ENCODE measurements around the gene C19orf73. TPM values are rescaled to one million over a fixed set of nuclear protein-coding genes. Genes with fewer than 3 reads are reported as not detected.
A peak's percentile ranks its signal among the peaks of the same experiment; 100 is the strongest.
"Not testable (repeated sequence)": the region's sequence is repeated elsewhere in the genome, so short reads cannot be mapped to it uniquely, and the experiment has no call there.

Gene C19orf73
- total and polyA plus RNA-seq, 8 donors, result 0.23 to 2.1 (median 0.39) TPM; not detected in 2

DNA sequence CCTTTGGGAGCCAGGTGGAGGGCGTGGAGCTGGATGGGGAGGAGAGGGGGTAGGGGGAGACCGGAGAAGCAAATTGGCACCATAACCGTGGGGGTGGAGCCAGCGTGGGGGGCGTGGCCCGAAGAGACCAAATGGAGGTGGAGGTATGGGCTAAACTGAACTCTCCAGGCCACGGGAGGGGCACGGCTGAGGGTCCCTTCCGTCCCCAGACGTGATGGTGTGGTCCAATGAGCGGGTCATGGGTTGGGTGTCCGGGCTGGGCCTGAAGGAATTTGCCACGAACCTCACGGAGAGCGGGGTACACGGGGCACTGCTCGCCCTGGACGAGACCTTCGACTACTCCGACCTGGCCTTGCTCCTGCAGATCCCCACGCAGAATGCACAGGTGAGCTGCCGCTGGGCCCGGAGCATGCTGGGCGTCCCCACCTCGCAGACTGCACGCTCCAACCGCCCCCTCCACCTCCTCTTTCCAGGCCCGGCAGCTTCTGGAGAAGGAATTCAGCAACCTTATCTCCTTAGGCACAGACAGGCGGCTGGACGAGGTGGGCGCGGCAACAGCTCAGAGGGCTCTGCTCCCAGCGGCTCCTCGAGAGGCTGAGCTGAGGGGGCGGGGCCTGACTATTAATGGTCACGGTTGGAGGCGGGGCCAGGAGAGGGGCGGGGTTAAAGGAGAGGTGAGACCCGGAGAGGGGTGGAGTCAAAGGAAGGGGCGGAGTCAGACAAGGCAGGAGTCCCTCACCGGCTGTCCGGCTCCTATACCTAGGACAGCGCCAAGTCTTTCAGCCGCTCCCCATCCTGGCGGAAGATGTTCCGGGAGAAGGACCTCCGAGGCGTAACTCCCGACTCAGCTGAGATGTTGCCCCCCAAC lies 30.1 kb upstream of the C19orf73 start:
- H3K4me3 ChIP-seq, result peak overlapping the region; percentile 61 to 64
- H3K4me1 ChIP-seq, result peaks cover 12 to 49% of the 10 kb centered on the region in 2 donors
- intact Hi-C loops (cut with DNase I), result loop anchor here in 1 of 2 donors (5.0 kb wide), 1 partner anchor 52 kb away; no protein-coding TSS in a partner anchor
- DNase-seq (peak; percentile 94 to 97 (median 96)), ATAC-seq (peak; percentile 89)
- TF ChIP-seq, protein P1, sequence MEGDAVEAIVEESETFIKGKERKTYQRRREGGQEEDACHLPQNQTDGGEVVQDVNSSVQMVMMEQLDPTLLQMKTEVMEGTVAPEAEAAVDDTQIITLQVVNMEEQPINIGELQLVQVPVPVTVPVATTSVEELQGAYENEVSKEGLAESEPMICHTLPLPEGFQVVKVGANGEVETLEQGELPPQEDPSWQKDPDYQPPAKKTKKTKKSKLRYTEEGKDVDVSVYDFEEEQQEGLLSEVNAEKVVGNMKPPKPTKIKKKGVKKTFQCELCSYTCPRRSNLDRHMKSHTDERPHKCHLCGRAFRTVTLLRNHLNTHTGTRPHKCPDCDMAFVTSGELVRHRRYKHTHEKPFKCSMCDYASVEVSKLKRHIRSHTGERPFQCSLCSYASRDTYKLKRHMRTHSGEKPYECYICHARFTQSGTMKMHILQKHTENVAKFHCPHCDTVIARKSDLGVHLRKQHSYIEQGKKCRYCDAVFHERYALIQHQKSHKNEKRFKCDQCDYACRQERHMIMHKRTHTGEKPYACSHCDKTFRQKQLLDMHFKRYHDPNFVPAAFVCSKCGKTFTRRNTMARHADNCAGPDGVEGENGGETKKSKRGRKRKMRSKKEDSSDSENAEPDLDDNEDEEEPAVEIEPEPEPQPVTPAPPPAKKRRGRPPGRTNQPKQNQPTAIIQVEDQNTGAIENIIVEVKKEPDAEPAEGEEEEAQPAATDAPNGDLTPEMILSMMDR (IDR thresholded peaks at IDR 0.05), result no peak
- H3K27me3 ChIP-seq, result peaks cover 0 to 61% of the 10 kb centered on the region in 2 donors
- H3K9me3 ChIP-seq, result no peaks in the 10 kb centered on the region
- no peaks in the 10 kb centered on the region for H3K36me3 ChIP-seq
- H3K27ac ChIP-seq, result peak overlapping the region; percentile 70 to 73

DNA sequence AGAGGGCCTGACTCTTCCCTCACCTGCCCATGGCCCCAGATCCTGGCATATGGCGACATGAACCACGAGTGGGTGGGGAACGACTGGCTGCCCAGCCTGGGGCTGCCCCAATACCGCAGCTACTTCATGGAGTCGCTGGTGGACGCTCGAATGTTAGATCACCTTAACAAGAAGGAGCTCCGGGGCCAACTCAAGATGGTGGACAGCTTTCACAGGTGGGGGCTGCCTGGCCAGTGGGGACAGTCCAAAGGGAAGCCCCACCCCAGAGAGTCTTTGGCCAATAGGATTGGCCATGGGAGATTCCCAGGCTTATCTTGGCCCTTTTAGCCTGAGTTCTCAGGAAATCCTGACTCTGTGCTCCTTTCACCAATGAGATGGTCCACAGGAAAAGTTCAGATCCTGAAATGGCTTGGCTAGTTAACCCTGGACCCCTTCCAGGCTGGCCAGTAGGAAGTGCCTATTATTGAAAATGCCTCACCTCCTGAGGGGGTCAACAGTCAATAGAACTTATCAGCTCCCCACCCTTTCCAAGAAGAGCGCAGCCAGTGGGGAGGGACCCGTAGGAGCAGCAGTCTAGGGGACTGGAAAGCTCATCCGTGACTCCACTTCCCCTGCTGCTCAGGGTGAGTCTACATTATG lies 29.2 kb upstream of the C19orf73 start:
- intact Hi-C loops (cut with DNase I), result loop anchor here in 1 of 2 donors (5.0 kb wide), 1 partner anchor 51 kb away; no protein-coding TSS in a partner anchor
- DNase-seq, result peak in 1 of 4 donors; percentile 50
- TF ChIP-seq, protein P1 (IDR thresholded peaks at IDR 0.05), result no peak
- peak overlapping the region; percentile 61 to 64 for H3K4me3 ChIP-seq
- no peaks in the 10 kb centered on the region for H3K9me3 ChIP-seq
- no peaks in the 10 kb centered on the region for H3K36me3 ChIP-seq
- ATAC-seq, result no peak
- peaks cover 12 to 50% of the 10 kb centered on the region in 2 donors for H3K4me1 ChIP-seq
- H3K27ac ChIP-seq, result peak overlapping the region; percentile 63 to 73
- H3K27me3 ChIP-seq, result peaks cover 0 to 61% of the 10 kb centered on the region in 2 donors

DNA sequence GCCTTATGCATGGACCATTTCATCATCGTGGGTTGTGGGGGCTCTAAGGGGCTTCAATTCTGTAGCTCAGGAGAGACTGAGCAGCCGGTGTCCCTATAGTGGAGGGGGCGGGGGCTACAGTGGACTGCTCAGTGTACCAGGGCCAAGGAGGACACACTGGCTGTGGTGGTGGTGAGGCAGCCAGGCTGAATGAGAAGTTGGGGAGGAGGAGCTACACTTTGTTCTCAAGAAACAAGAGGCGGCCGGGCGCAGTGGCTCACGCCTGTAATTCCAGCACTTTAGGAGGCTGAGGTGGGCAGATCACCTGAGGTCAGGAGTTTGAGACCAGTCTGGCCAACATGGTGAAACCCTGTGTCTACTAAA lies 27.4 kb upstream of the C19orf73 start:
- DNase-seq, H3K36me3 ChIP-seq, H3K4me3 ChIP-seq, H3K9me3 ChIP-seq, H3K27ac ChIP-seq, ATAC-seq: not testable (repeated sequence)
- intact Hi-C loops (cut with DNase I), result loop anchor here in 1 of 2 donors (5.0 kb wide), 1 partner anchor 49 kb away; no protein-coding TSS in a partner anchor
- Histone ChIP-seq H3K27me3 (peaks cover 0 to 52% of the 10 kb centered on the region in 2 donors), H3K4me1 (peaks cover 12 to 52% of the 10 kb centered on the region in 2 donors)

DNA sequence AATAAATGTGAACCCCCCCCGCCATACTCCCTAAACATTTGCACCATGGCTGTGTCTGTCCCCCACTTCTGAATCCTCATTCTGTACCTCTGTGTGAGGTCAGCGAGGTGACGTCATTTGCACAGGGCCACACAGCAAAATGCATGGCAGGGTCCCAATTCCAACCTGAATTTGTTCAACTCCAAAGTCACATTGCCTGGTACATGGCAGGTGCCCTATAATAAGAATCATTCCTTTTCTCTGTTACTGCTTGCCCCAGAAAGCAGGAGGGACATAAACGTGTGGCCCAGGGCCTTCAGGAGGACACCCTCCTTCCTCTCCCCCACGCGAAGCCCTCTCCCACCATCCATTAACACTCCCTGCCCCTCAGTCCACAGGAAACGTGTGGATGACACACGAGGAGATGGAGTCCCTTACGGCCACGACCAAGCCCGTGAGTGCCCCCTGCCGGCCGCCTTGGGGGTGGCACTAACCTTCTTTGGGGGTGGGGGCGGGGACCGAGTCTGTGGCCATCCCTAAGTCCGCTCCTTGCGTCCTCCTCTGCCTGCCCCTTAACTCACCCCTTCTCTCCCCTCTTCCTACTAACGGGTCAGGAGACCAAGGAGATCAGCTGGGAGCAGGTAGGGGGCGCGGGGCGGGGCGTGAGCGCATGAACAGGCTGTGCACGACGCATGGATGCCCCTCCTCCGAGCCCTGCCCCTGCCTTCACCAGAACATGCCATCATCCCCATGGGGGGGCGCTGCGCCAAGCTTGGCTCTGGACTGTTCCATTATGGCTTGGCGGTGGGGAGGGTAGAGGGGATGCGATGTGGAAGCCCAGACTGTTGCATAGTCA lies 26.8 kb upstream of the C19orf73 start:
- H3K4me1 ChIP-seq, result peaks cover 12 to 46% of the 10 kb centered on the region in 2 donors
- ATAC-seq (peak; percentile 27), DNase-seq (peak in 3 of 4 donors; percentile 71 to 94 (median 75))
- no peaks in the 10 kb centered on the region for H3K36me3 ChIP-seq
- no peak overlapping the region for H3K4me3 ChIP-seq
- intact Hi-C loops (cut with DNase I), result loop anchor here in 1 of 2 donors (5.0 kb wide), 1 partner anchor 48 kb away; no protein-coding TSS in a partner anchor
- H3K27me3 ChIP-seq, result peaks cover 0 to 46% of the 10 kb centered on the region in 2 donors
- no peak overlapping the region for H3K27ac ChIP-seq
- TF ChIP-seq, protein P1 (IDR thresholded peaks at IDR 0.05), result peak; percentile 78 to 94
- H3K9me3 ChIP-seq, result no peaks in the 10 kb centered on the region

DNA sequence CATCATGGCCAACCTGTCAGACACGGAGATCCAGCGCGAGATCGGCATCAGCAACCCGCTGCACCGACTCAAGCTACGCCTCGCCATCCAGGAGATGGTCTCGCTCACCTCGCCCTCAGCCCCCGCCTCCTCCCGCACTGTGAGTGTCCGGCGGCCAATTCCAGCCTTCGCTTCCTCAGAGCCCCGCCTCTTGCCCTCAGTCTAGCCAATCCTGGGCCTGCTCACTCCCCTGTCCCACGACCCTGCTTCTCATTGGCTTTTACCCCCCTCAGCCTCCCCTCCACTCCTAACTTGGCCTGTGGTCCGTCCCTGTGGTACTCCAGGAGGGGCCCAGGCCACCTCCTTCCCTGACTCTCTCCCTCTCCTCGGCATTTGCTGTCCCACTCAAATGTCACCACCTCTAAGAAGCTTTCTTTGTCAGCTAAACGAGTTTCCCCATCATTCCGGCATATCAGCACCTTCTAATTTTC lies 24.0 kb upstream of the C19orf73 start:
- H3K4me1 ChIP-seq, result peaks cover 4 to 20% of the 10 kb centered on the region in 2 donors
- peaks cover 0 to 17% of the 10 kb centered on the region in 2 donors for H3K27me3 ChIP-seq
- peak overlapping the region; percentile 35 to 39 for H3K4me3 ChIP-seq
- TF ChIP-seq, protein P1 (IDR thresholded peaks at IDR 0.05), result no peak
- intact Hi-C loops (cut with DNase I), result no loop called here
- peak; percentile 99 for ATAC-seq
- DNase-seq, result peak; percentile 86 to 95 (median 91)
- H3K36me3 ChIP-seq, result no peaks in the 10 kb centered on the region
- H3K9me3 ChIP-seq, result no peaks in the 10 kb centered on the region
- no peak overlapping the region for H3K27ac ChIP-seq

Data from left lung (tissue), 10 donors.